ENCODE results near the gene CDV3.
A peak's percentile ranks its signal among the peaks of the same experiment; 100 is the strongest.

Gene CDV3

DNA sequence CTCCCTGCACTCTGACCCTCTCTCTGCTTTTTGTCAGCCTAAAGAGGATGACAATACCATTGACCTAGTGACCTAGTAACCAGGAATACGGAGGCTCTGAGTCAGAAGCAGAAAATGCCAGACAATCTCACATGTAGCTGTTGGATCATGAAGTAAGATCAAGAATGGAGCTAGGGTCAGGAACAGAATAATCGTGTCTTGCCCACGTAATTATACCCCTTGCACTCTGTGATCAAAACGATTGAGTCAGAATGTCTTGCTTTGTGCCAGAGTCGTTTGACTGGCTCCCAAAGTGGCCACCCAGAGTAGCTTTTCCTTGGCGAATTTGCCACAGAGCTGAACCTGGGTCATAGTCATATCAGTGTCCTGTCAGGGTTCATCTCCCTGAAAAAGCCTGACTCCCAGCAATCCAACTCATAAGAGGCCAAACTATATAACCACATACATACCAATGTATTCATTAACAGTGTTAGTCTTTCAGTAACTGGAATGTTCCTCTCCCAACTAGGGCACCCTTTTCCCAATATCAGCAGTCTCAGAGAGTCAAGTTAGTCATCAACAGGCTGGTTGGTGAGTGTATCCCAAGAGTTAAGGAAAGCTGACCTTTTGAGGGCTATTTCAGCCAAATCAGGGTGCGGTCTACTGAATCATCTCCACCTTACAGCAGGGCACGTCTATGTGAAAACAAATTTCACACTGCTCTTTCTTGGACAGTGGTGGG is 5.0 kb upstream of the CDV3 start:
- DNase-seq (ENCODE audit: low spot score), result peak; percentile 49

DNA sequence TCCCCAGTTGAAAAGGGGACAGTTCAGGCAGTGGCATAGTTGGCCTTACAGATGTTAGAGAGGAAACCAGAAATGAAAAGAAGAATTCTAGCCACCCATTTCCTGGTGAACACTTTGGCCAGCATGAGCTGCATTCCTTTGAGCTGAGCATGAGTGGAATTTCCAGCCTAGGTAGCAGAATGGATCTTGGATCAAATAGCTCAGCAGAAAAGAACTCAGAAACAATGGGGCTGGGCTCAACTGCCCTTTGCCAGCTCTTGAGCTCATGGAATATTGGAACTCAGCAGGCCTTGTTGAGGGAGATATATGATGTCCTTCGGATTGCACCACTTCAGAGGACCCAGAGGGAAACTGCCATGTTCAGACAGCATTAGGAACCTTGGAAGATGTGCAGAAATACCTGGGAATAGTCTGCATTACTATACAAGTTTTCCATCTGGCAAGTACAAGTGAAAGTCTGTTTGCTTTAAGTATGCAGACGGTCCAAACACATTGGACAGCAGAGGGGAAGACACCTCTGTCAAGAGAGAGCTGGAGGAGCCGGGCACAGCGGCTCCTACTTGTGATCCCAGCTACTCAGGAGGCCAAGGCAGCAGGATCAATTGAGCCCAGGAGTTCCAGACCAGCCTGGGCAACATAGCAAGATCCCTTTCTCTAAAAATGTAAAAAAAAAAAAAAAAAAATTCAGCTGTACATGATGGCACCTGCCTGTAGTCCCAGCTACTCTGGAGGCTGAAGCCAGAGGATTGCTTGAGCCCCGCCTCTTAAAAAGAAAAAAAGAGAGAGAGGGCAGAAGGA is 3.1 kb upstream of the CDV3 start:
- DNase-seq (ENCODE audit: low spot score), result peak; percentile 79

DNA sequence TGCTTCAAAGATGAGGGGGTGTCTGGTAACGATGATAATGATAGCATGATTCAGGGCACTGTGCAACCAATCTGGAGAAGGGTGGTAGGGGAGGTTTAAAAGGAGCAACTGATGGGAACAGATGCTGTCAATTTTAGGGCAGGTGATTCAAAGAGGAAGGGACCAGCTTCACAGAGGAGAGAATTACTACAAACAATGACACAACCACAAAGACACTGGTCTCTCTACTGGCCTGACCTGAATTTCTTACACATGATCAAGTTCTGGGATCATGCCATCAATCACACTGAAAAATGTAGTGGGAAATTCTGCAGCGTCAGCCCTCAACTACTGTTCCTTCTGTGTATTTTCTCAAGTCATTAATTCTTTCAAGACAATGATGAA is 2.6 kb upstream of the CDV3 start:
- DNase-seq (ENCODE audit: low spot score), result no peak

DNA sequence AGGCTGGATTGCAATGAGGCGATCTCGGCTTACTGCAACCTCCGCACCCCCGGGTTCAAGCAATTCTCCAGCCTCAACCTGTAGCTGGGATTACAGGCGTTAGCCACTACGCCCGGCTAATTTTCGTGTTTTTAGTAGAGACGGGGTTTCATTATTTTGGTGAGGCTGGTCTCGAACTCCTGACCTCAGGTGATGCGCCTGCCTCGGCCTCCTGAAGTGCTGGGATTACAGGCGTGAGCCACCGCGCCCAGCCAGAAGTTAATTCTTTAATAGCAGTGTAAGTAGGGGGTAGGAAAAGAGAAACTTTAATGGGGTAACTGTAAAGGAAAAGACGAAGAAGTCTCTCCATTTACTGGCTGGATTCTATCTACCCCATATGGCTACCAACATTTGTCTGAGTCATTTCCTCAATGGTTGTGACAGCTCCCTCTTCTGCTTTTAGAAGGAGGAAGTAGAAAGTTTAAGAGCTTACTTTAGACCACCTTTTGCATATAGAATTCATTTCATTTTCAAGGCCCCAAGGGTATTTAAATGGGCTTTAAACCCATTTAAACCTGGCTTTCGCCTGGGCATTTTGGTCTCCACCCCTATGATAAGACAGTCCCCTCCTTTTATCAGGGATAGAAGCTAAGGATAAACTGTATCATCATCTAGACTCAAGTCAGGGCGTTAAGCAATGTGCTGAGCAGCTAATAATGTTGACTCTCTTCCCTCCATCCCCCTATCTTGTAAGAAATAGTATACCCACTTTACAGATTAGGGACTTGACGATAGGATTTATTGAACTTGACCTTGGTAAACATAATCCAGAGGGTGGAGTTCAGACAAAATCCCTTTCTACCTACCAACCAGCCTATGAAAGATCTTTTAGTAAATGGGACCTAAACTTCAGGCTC is 1.1 kb upstream of the CDV3 start:
- DNase-seq (ENCODE audit: low spot score), result no peak

DNA sequence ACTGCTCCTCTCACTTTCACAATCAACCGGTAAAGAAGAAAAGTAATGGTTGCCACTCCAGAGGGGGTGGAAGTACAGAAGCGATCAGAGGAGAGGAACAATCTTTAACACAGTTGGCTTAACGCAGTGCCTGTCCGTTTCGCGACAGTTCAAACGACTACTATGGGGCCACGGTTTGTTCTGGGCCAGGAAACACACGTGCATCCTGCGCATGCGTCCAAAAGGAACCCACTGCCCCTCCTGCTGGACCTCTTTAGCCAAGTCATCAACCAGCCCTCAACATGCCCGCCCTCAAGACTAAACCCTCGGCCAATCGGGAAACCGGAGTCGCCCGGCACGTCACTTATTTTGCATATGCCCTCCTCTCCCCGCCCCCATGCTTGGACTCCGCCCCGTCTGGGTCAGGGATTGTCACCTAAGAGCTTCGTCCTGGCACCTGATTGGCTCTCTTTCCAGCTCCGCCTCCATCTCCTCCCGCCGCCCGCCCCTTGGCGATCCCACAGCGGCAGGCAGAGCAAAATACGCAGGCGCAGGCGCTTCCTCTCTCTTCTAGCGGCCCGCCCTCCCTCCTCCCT is 345 bp upstream of the CDV3 start:
- DNase-seq (ENCODE audit: low spot score), result peak; percentile 96

DNA sequence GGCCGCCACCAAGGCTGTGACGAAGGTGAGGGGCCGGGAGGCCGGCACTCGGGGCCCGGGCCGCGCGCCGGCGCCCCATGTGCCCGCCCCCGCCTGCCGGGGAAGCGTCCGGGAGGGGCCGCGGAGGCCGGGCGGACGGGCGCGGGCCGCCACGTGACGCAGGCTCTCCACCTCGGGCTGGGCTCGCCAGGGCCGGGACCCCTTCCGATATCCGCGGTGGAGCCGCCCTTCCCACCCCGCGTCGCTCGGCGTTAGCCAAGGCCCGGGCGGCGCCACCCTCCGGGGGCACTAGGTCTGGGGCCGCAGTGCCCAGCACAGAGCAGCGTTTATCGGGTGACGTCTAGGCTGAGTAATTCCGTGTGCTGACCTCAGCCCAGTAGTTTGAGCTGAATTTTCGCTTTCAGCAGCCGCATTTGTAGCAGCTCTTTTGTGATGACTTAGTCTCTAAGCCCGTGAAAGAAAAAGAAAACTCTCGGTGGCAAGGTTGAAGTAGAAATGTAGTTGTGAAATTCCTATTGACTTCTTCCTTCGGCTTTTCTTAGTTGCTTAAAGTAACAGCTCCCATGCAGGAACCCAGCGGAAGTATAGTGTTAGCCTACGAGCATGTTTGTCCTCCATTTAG is 885 bp downstream of the CDV3 start:
- DNase-seq (ENCODE audit: low spot score), result peak; percentile 54

DNA sequence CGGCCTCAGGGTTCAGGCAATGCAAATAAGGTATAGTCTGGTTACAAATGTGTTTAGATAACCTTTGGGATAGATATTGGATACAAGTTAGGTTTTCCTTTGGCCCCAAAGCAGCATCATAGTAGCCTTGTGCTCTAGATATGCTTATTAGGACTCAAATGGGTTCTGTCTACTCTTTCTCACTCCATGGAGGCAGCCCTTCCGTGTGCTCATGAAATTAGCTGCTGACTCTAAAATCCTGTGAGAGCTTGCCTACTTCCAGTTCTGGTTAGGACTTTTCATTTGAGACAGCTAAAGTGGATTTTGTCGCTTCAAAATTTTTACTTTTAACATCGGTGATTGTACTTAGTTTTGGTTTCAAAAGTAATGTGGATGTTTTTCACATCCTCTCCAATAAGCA is 1.6 kb downstream of the CDV3 start:
- no peak for DNase-seq (ENCODE audit: low spot score)

DNA sequence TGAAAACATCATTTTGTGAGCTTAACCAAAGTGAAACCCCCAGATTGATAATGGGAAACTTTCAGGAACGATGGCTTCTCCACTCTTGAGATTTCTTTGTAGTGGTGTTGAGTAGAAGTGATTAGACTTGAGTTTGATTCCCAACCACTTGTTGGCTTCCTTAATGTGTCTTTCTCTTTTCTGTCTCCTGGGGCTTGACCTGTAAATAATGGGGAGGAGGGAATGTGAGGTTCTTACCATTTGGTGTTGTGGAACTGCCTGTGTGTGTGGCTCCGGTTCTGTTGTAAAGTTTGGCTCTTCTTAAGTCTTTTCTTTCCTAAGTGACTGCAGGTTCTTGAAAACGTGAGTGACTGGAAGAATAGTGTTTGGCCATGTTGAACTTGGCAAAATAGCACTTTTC is 2.7 kb downstream of the CDV3 start:
- DNase-seq (ENCODE audit: low spot score), result no peak

DNA sequence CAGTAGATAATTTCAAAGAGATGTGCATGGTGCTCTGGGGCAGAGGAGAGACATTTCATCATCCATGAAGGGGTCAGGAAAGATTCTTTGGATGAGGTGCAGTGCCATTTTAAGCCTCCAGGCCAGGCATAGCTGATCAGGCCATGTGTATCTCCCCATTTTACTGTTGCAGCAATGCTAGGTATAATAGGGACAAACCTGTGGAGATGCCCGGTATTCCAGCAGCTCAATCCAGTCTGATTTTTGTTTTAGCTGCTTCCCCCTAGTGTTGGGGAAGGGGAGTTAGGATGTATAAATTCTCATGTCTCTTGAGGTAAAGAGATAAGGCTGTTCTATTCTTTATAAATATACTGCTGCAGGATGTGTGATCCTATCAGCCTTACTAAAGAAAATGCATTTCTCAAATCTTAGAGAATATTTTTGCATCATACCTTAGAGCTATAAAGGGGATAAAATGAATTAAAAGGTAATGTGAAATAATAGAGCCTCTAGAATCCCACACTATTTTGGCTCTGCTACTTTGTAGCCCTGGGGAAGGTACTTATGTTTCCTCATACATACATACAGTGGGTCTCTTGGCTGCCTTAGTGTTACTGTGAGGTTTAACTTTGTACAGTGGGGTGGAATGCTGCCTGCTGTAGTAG is 5.2 kb downstream of the CDV3 start:
- peak; percentile 36 for DNase-seq (ENCODE audit: low spot score)

DNA sequence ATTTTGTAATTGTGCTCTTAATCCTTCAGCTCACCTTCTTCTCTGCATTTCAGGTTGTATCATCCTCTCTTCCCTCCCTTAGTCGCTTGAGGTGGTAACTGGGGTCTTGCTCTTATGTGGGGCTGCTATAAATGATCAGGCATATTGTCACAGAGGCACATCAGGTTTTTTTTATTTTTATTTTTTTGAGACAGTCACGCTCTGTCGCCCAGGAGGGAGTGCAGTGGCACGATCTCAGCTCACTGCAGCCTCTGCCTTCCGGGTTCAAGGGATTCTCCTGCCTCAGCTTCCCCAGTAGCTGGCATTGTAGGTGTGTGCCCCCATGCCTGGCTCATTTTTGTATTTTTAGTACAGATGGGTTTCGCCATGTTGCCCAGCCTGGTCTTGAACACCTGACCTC is 9.9 kb downstream of the CDV3 start:
- DNase-seq (ENCODE audit: low spot score), result no peak

DNA sequence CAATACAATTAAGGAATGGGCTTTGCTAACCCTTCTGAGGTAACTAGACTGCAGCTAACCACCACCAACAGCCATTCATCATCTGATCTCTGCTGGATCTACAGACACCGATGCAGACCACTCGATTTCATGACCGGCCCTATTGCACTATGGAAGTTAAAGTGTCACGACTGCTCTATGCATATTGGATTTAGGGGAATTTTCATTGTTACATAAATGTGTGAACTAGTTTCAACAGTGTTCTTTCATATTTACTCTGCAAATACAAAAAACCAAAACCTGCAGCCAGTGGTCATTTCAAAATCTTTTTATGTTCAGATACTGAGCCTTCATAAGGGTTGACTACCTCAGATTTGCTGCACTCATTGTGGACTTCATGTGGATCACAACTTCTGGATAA is 14.5 kb downstream of the CDV3 start:
- no peak for DNase-seq (ENCODE audit: low spot score)

DNA sequence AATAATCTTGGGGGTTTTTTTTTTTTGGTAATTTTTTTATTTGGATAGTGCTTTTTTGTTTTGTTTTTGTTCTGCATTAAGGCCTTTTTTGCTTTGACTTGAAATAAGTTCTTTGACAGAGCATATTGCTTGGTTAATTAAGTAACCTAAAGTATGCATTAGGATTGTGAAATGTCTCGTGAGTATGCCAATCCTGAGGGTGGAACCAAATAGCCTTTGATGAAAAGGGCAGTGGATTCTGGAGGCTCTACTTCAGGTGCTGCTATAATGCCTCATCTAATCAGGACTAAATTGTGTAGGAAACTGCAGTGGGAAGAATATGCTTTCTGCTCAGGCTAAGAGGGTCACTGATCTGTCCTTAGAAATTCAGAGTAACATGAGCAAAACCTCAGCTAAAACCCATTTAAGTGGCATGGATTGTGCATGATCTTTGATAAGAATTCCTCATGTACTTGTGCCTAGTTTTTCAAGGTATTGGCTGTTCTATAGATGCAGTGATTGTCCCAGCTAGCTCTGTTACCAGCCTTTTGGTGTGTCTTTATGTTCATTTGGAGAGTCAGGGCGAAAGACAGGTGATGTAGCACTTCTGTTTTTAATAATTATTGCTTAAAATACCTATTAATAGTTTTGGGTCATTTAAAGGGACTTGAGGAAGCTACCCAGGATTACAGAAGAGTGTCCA is 15.4 kb downstream of the CDV3 start:
- no peak for DNase-seq (ENCODE audit: low spot score)

DNA sequence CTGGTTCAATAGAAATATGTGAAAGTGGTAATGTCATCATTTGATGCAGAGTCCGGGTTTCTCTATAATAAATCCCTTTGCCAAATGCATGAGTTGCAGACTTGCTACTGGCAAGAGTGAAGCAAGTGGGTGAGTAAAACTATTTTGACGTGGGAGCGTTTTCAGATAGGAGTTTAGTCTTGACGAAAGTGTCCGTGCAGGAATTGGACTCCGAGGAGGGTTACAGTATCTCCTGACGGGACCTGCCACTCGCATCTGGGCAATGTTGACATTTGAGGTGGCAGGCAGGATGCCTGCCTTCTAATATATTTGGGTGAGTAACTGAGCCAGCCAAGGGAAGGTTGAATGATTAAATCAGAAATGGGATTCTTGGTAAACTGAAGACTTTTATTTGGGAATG is 16.0 kb downstream of the CDV3 start:
- DNase-seq (ENCODE audit: low spot score), result no peak

DNA sequence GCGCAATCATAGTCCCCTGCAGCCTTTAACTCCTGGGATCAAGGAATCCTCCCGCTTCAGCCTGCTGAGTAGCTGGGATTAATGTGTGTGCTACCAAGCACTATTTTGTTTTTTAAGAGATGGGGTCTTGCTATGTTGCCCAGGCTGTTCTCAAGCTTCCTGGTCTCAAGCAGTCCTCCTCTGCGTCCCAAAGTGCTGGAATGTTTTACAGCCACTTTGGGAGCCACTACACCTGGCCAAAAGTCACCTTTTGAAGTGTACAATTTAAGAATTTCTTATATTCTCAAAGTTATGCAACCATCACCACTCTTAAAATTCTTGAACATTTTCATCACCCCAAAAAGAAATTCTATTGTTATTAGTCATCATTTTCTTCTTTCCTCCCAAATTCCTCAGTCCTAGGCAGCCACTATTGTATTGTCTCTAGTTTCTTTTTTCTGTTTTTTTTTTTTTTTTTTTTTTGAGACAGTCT is 17.8 kb downstream of the CDV3 start:
- DNase-seq (ENCODE audit: low spot score), result peak; percentile 70

DNA sequence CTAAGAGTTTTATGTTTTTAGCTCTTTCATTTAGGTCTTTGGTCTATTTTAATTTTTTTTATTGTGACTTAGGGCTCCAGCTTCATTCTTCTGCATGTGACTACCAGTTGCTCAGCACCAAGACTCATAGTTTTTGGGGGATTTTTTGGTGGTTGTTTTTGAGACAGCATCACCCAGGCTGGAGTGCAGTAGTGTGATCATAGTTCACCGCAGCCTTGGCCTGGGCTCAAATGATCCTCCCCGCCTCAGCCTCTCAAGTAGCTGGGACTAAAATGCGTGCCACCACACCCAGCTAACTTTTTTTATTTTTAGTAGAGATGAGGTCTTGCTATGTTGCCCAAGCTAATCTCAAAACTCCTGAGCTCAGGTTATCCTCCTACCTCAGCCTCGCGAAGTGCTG is 19.4 kb downstream of the CDV3 start:
- no peak for DNase-seq (ENCODE audit: low spot score)

DNA sequence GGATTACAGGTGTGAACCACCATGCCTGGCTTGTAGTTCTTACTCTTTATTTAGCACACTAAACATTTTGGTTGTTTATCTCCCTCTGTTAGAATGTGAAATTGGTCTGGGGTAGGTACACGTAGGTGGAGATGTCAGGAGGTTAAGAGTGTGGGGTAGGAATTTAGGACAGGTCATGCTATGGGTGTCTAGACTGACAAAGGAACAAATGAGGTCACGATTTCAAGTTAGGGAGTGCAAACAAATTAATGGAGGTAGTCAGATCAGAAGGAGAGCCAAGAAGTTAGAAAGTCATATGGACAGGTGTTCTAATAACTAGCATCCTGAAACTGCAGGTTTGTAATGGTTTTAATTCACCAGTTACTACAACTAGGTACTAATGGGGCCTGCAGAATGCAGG is 19.8 kb downstream of the CDV3 start:
- DNase-seq (ENCODE audit: low spot score), result no peak

DNA sequence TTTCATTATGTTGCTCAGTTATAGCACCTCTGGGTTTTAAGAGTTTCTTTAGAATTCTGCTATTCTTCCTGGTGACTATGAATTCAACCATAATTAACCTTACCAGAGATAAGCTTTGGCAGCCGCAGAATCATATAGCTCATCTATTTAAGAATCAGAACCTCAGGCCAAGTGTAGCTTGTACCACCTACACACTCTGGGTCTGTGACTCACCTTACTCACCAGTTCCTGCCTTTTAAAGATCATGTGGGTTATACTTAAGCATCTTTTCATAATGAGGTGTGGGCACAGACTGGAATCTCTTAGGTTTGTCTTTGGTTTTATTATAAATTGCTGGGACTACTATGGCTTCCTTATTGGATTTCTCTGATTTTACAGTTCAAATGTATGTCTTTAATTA is 21.9 kb downstream of the CDV3 start:
- peak; percentile 9 for DNase-seq (ENCODE audit: low spot score)

DNA sequence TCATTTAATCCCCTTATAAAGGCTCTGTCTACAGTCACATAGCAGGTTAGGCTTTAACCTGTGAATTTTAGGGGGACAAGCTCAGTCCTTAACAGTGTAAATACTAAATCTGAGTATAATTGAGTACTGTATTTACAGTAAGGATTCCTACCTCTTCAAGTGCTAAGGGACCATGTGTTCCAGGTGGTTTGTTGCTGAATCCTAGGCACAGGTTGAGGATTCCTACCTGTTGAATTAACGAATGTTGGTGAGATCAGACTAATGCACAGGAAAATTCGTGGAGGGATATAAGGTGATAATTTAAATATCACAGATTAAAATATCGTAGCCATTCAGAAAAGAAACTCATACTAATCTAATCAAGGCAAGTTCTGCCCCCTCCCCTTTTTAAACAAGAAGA is 24.9 kb downstream of the CDV3 start:
- DNase-seq (ENCODE audit: low spot score), result no peak

DNA sequence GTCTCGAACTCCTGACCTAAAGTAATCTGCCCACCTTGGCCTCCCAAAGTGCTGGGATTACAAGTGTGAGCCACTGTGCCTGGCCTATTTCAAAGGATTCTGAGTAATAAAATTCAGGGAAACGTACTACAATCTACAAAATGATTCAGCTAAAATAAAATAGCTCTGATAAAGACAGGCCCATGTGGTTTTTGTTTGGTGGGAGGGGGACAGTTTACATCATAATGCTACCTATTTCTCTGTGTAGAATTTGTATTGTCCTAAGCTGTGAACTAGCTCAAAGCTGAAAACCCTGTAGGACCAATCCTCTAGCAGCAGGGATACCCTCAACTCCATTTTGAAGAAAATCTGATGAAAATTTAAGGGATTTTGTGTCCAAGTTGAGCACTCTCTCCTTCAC is 25.8 kb downstream of the CDV3 start:
- DNase-seq (ENCODE audit: low spot score), result no peak

DNA sequence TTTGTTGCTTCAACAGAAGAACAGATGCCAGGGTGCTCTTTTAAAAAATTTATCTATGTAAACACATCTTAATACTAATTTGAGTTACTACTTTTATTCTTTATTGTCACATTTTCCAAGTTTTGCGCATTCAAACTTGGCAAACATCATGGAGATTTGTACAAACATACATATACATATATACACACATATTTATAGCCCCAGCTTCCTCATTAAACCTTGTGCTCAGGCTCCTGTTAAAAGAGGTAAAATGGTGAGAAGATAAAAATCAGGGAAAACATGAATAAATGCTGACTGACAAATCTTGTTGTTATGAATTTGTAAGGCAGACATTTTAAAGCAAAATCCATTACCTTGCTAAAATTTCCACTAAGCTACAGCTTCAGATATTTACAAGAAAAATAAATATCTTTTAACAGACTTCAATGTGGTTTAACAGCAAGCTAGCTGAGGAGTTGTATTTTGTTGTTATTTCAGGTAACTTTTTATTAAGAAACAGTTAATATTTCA is 27.1 kb downstream of the CDV3 start:
- DNase-seq (ENCODE audit: low spot score), result no peak

DNA sequence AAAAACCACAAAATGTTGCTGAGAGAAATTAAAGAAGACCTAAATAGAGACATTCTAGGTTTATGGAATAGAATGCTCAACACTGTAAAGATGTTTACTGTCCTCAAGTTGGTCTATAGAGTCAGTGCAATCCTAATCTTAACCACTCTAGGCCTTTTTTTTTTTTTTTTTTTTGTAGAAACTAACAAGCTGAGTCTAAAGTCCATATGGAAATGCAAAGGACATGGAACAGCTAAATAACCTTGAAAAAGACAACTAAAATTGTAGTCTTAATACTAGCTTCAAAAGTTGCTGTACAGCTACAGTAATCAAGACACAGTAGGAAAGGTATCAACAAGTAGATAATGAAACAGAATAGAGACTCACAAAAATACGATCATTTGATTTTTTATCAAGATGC is 32.9 kb downstream of the CDV3 start:
- DNase-seq (ENCODE audit: low spot score), result no peak
